HTERT RPE-1 (cell line): ENCODE results near the gene SUN2.

ENCODE experiments used
- in situ Hi-C: fragments of 300-500 bp; cut with MboI; formaldehyde crosslinking; loops from 4 replicates; pipeline ENCODE4 v1.14.3; 2020; ENCODE audit warnings: low sequenced_read_pairs

SUN2 gene

GRCh38 chr22:38699784-38700183 lies 56.0 kb downstream of the SUN2 start:
- in situ Hi-C loops, result no loop called here

DNA sequence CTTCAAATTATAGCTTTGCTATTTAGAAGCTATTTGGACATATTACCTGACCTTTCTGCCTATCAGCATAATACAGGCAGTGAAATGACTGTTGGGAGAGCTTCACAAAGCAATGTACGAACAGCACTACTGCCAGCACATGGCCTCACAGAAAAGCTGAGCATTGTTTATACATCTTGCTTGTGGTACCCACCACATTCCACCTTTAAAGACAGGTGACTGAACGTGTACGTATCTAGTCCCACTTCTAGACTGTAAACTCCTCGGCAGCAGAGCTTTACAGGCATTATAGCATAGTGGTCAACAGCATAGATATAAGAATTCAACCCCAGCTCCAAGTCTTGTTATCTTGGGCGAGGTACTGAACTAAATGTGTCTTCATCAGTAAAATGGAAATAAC lies 56.7 kb downstream of the SUN2 start:
- in situ Hi-C loops, result no loop called here

DNA sequence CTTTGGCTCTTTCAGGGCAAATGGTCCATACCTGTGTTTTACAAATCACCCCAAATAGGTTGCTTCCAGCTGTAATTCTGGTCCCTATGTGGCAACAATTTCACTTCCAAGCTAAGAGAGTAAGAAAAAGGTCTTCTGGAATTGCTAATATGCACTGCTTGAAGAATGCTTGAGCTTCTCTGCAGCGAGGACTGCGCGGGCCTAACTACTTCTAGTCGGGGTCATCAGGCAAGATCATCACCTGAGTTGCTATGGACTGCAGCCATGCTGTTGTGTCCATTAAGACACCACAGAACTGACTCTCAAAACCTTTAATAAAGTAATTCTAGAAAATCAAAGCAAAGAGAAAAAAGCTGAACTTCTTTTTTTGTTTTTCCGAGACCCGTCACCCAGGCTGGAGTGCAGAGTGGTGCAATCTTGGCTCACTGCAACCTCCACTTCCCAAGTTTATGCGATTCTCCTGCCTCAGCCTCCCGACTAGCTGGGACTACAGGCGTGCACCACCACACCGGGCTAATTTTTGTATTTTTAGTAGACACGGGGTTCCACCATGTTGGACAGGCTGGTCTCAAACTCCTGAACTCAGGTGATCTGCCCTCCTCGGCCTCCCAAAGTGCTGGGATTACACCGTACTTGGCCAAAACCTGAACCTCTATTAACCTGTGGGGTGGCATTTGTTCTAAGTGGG lies 57.2 kb downstream of the SUN2 start:
- in situ Hi-C loops, result no loop called here

GRCh38 chr22:38697425-38698089 lies 58.2 kb downstream of the SUN2 start:
- in situ Hi-C loops, result no loop called here

- in situ Hi-C loops, result no loop called here
Observed at GRCh38 chr22:38696606-38697424, 59.0 kb downstream of the SUN2 start.

GRCh38 chr22:38694940-38695339 lies 60.9 kb downstream of the SUN2 start:
- in situ Hi-C loops, result no loop called here

GRCh38 chr22:38694049-38694448 lies 61.7 kb downstream of the SUN2 start:
- in situ Hi-C loops, result no loop called here

DNA sequence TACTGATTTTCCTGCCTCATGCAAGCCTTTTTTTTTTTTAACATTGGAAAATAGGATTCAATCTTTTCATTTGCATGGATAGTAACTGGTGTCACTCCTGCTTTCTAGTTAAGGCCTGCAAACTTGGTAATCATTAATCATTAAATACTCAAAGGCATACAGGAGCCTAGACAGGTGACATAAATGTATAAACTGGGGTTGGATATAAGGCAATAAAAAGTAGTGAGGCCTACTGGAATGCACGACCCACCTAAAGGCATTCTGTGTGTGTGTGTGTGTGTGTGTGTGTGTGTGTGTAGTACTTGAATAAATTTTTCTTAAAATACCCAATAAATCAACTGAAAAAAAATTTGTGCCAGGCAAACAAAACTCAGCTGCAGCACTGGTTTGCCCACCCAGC lies 66.1 kb downstream of the SUN2 start:
- in situ Hi-C loops, result no loop called here

DNA sequence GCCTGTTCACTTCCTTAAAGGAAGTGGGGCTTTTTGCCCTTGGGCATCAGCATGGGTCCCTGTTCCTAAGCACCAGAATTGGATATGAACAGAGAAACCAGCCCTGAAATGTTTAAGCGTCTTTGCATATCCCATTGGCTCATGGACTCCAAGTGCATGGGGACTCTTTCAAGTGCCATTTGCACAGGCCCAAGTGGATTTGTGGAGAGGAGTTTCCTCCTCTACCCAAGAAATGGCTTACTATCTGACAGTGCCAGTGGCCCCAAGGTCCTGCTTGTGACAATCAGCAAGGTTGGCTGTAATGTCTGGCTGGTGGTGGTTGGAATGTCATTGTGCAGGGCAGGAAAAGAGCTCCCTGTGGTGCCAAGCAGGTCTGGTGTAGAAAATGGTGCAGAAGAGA lies 70.0 kb downstream of the SUN2 start:
- in situ Hi-C loops, result no loop called here

GRCh38 chr22:38684895-38685294 lies 70.9 kb downstream of the SUN2 start:
- in situ Hi-C loops, result no loop called here
